Lower lobe of right lung (tissue), 2 donors: ENCODE data around the gene GFI1. TPM values are rescaled to one million over a fixed set of nuclear protein-coding genes. Genes with fewer than 3 reads are reported as not detected.
"Not testable (repeated sequence)": the region's sequence is repeated elsewhere in the genome, so short reads cannot be mapped to it uniquely, and the experiment has no call there.

Experiments used
- ATAC-seq, 2 donors: fragments of 200-7000 bp; cut with Tn5 transposase; one replicate each; pipeline ENCODE4 v1.9.1; 2020 to 2022; ENCODE audit warnings: mild to moderate bottlenecking in 2 of 2, moderate library complexity in 2 of 2
- DNase-seq: peaks from one replicate; pipeline ENCODE4 v3.0.0-alpha.2; 2020
- H3K27ac ChIP-seq: fragments of 200-600 bp; one replicate; pipeline ENCODE4 v1.8.0; 2022
- H3K27me3 ChIP-seq: fragments of 200-600 bp; one replicate; pipeline ENCODE4 v1.8.0; 2022; ENCODE audit warnings: low read depth
- H3K36me3 ChIP-seq: fragments of 200-600 bp; one replicate; pipeline ENCODE4 v1.8.0; 2022; ENCODE audit warnings: mild to moderate bottlenecking
- H3K4me1 ChIP-seq: fragments of 200-600 bp; one replicate; pipeline ENCODE4 v1.8.0; 2022
- H3K4me3 ChIP-seq: fragments of 200-600 bp; one replicate; pipeline ENCODE4 v1.8.0; 2022; ENCODE audit warnings: mild to moderate bottlenecking
- H3K9me3 ChIP-seq: fragments of 200-600 bp; one replicate; pipeline ENCODE4 v1.8.0; 2022
- CTCF ChIP-seq: fragments of 200-600 bp; IDR thresholded peaks from one replicate; pipeline ENCODE4 v1.8.0; 2022; ENCODE audit warnings: antibody characterized with exemption, mild to moderate bottlenecking
- intact Hi-C: fragments of 100-400 bp; cut with DNase I; formaldehyde crosslinking; loops from one replicate; pipeline ENCODE4 v1.11.0; 2022
- total RNA-seq: library from RNA; stranded (reverse); fragmentation: NEBNext Ultra II Directional; extraction: Animal tissue kit (Norgen Biotek cat#: 25700); gene quantifications from one replicate; pipeline ENCODE4 v1.2.1, GENCODE V29; 2021
- donor health status: DM: no; HTN: yes; CAD: no; lungs with severe emphysema.

The GFI1 gene
- total RNA-seq, 1 donor from 2014 or later: 3.3 TPM

DNA sequence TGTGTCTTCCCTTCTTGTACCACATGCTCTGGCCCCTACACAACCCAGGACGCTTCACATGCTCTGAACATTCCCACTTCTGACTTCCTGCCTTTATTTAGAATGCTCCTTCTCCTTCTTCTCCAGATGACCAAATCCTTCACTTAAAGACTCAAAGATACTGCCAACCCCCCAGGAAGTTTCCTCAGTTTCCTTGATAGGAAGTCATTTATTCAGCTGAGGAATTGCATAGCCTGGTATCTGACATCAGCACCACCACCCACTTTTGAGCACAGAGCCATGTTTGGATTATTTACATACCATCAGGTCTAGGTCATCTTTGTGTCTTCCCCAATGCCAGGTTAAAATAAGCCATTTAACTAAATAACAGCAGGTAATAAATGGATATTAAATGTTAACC is 42.4 kb downstream of the GFI1 start:
- Histone ChIP-seq H3K9me3 (no peaks in the 10 kb centered on the region), H3K27me3 (no peaks in the 10 kb centered on the region), H3K36me3 (no peaks in the 10 kb centered on the region), H3K4me3 (no peak overlapping the region), H3K4me1 (no peaks in the 10 kb centered on the region), H3K27ac (no peak overlapping the region)
- no peak for ATAC-seq
- no peak for DNase-seq
- no peak for TF ChIP-seq CTCF
- intact Hi-C loops: no loop called here

- no peak overlapping the region for H3K4me3 ChIP-seq
- no peaks in the 10 kb centered on the region for H3K4me1 ChIP-seq
- DNase-seq: no peak
- no peaks in the 10 kb centered on the region for H3K36me3 ChIP-seq
- no peaks in the 10 kb centered on the region for H3K27me3 ChIP-seq
- intact Hi-C loops: no loop called here
- no peak overlapping the region for H3K27ac ChIP-seq
- ATAC-seq: no peak
- no peak for TF ChIP-seq CTCF
- H3K9me3 ChIP-seq: no peaks in the 10 kb centered on the region
These were observed 42.8 kb downstream of the GFI1 start for GRCh38 chr1:92443893-92444292.

DNA sequence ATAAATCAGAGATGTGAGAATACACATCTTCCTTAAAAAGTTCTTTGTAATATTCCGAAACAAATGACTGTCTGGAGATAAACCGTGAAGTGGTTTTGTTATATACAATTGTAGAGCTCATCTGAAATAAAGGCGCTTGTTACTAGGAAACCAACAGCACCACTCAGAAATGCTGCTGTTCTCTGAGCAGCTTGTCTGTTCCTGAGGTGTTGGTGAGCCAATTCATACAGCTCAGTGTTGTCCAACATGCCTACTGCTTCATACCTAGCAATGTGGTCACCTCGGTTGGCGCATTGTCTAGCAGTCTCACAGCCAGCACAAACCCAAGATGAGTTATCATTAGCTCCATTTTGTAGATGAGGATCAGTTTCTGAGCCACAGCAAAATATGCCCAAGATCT is 44.4 kb downstream of the GFI1 start:
- no peak for DNase-seq

DNA sequence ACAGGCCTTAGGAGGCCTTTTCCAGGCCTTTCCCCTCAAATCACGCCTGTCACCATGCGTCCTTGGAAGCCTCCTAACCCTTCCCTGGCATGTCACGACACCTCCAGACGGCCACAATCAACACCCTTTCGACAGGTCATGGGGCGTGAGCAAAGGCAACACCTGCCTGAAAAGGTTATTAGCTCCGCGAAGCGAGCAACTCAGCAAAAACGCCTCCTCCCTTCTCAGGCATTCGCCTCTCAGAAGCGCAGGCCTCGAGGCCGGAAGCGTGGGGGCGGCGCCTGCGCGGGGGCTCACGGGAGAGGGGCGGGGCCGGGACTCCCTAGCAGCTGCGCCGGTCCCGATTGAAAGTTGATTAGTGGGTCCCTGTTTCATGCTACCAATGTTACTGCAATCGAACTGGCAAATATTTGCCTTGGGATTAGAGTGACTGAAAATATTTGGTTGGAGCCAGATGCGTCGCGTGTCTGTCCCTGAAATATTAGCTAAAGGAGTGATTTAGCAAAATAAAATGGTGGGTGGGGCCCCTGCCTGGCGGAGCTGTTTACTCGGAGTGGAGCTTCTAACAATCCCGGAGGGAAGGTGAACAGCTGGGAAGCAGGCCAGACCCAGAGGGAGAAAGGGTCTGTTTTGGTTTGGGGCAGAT is 44.9 kb downstream of the GFI1 start:
- DNase-seq: no peak
- no peak for TF ChIP-seq CTCF
- Histone ChIP-seq H3K9me3 (no peaks in the 10 kb centered on the region), H3K4me1 (no peaks in the 10 kb centered on the region), H3K27ac (no peak overlapping the region), H3K36me3 (no peaks in the 10 kb centered on the region), H3K27me3 (no peaks in the 10 kb centered on the region), H3K4me3 (no peak overlapping the region)
- ATAC-seq: peak in 1 of 2 donors; percentile 32
- intact Hi-C loops: no loop called here

More for the DNA sequence above, 44.4 kb downstream of the GFI1 start:
- Histone ChIP-seq H3K9me3 (no peaks in the 10 kb centered on the region), H3K4me1 (no peaks in the 10 kb centered on the region), H3K4me3 (no peak overlapping the region), H3K27me3 (no peaks in the 10 kb centered on the region), H3K36me3 (no peaks in the 10 kb centered on the region), H3K27ac (no peak overlapping the region)
- ATAC-seq: no peak
- TF ChIP-seq CTCF: no peak
- intact Hi-C loops: no loop called here

GRCh38 chr1:92441316-92441696 is 45.4 kb downstream of the GFI1 start:
- H3K27ac ChIP-seq: no peak overlapping the region
- no peaks in the 10 kb centered on the region for H3K27me3 ChIP-seq
- TF ChIP-seq CTCF: no peak
- no peak overlapping the region for H3K4me3 ChIP-seq
- ATAC-seq (no peak), DNase-seq (no peak)
- H3K9me3 ChIP-seq: no peaks in the 10 kb centered on the region
- no peaks in the 10 kb centered on the region for H3K36me3 ChIP-seq
- no peaks in the 10 kb centered on the region for H3K4me1 ChIP-seq
- intact Hi-C loops: no loop called here

DNA sequence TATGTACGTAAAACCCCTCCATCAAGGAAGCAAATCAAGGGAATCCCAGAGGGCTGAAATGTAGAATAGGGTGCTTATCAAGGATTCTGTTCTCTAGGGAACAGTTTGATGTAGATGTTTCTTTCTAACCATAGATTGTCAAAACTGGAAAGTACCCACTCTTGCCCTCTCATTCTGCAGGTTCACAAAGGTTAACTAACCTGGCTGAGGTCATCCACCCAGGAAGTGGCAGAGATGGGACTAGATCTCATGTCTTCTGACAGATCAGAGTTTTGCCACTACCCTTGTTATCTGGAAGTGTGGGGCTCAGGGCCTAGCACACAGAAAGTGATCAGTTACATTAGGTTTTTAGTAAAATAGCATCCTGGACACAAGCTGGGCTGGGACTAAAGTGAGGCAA is 47.4 kb downstream of the GFI1 start:
- Histone ChIP-seq H3K4me1 (no peaks in the 10 kb centered on the region), H3K27ac (no peak overlapping the region), H3K4me3 (no peak overlapping the region), H3K27me3 (no peaks in the 10 kb centered on the region), H3K9me3 (no peaks in the 10 kb centered on the region), H3K36me3 (no peaks in the 10 kb centered on the region)
- intact Hi-C loops: no loop called here
- DNase-seq (no peak), ATAC-seq (no peak)
- TF ChIP-seq CTCF: no peak

GRCh38 chr1:92434572-92434971 is 52.2 kb downstream of the GFI1 start:
- H3K27ac ChIP-seq, H3K36me3 ChIP-seq, H3K4me1 ChIP-seq, H3K27me3 ChIP-seq, DNase-seq, intact Hi-C loops, H3K4me3 ChIP-seq, ATAC-seq, H3K9me3 ChIP-seq: not testable (repeated sequence)
